Measurements from ENCODE around the gene C10orf67. TPM values are rescaled to one million over a fixed set of nuclear protein-coding genes. Genes with fewer than 3 reads are reported as not detected.

Gene C10orf67
- total and polyA plus RNA-seq, 2 donors (not counting 1 experiment from before 2014, with no cell fraction given): not detected

GRCh38 chr10:23196915-23197314 lies 147.7 kb downstream of the C10orf67 start:
- no peak for DNase-seq
- Histone ChIP-seq H3K27ac (ENCODE audit: low read length in 2 of 2) (no peak overlapping the region), H3K4me1 (ENCODE audit: control insufficient read depth in 2 of 2, insufficient read depth in 2 of 2, low read length in 2 of 2) (no peaks in the 10 kb centered on the region), H4K20me1 (ENCODE audit: control insufficient read depth, insufficient read depth, low read length, poor library complexity, severe bottlenecking) (no peaks in the 10 kb centered on the region), H2AFZ (ENCODE audit: insufficient read depth, low read depth, low read length, poor library complexity, severe bottlenecking) (no peak overlapping the region), H3K9ac (ENCODE audit: low read length) (no peak overlapping the region), H3K27me3 (replicated peaks in 1 of 4; ENCODE audit: control extremely low read depth in 1 of 4, control insufficient read depth in 3 of 4, insufficient read depth in 4 of 4, low read length in 3 of 4) (peaks cover 0 to 70% (median 27%) of the 10 kb centered on the region in 4 experiments), H3K4me2 (replicated peaks; ENCODE audit: low read depth, low read length, poor library complexity, severe bottlenecking) (no peak overlapping the region), H3K9me3 (ENCODE audit: control extremely low read depth in 1 of 3, control insufficient read depth in 2 of 3, insufficient read depth in 1 of 3, low read length in 2 of 3) (no peaks in the 10 kb centered on the region), H3K36me3 (replicated peaks in 1 of 2; ENCODE audit: control extremely low read depth in 1 of 2, control insufficient read depth in 1 of 2, extremely low read depth in 1 of 2, insufficient read depth in 2 of 2, low read length in 1 of 2) (no peaks in the 10 kb centered on the region), H3K4me3 (ENCODE audit: control extremely low read depth in 1 of 5, extremely low read depth in 1 of 5, insufficient read depth in 1 of 5, low read depth in 2 of 5, low read length in 4 of 5) (no peak overlapping the region), H3K79me2 (ENCODE audit: control insufficient read depth, insufficient read depth, low read length) (no peaks in the 10 kb centered on the region)
- intact Hi-C loops (cut with micrococcal nuclease): no loop called here
- H3K9me3 Mint-ChIP-seq (ENCODE audit: insufficient read depth): no peaks in the 10 kb centered on the region
- POLR2A ChIA-PET: no interaction called here
- CTCF ChIA-PET: no interaction called here
- TF ChIP-seq CTCF (IDR thresholded peaks at IDR 0.05) (no peak), EZH2 (IDR thresholded peaks at IDR 0.05; ENCODE audit: borderline replicate concordance, insufficient read depth, low read depth, low read length, poor library complexity, severe bottlenecking) (no peak)
- H3K27me3 Mint-ChIP-seq: peaks cover 64% of the 10 kb centered on the region
- WGBS (ENCODE audit: insufficient coverage): 60% methylated on average over 1 of the region's 3 CpGs
- H3K27ac Mint-ChIP-seq: no peak overlapping the region
- no peak overlapping the region for H3K4me3 Mint-ChIP-seq
- peaks cover 1% of the 10 kb centered on the region for H3K4me1 Mint-ChIP-seq
- ATAC-seq (ENCODE audit: low read depth): no peak

- Histone ChIP-seq H3K4me1 (ENCODE audit: control insufficient read depth in 2 of 2, insufficient read depth in 2 of 2, low read length in 2 of 2) (no peaks in the 10 kb centered on the region), H3K4me2 (replicated peaks; ENCODE audit: low read depth, low read length, poor library complexity, severe bottlenecking) (no peak overlapping the region), H4K20me1 (ENCODE audit: control insufficient read depth, insufficient read depth, low read length, poor library complexity, severe bottlenecking) (no peaks in the 10 kb centered on the region), H3K9me3 (ENCODE audit: control extremely low read depth in 1 of 3, control insufficient read depth in 2 of 3, insufficient read depth in 1 of 3, low read length in 2 of 3) (no peaks in the 10 kb centered on the region), H2AFZ (ENCODE audit: insufficient read depth, low read depth, low read length, poor library complexity, severe bottlenecking) (no peak overlapping the region), H3K9ac (ENCODE audit: low read length) (no peak overlapping the region), H3K4me3 (ENCODE audit: control extremely low read depth in 1 of 5, extremely low read depth in 1 of 5, insufficient read depth in 1 of 5, low read depth in 2 of 5, low read length in 4 of 5) (no peak overlapping the region), H3K27me3 (replicated peaks in 1 of 4; ENCODE audit: control extremely low read depth in 1 of 4, control insufficient read depth in 3 of 4, insufficient read depth in 4 of 4, low read length in 3 of 4) (peaks cover 0 to 74% (median 27%) of the 10 kb centered on the region in 4 experiments), H3K79me2 (ENCODE audit: control insufficient read depth, insufficient read depth, low read length) (no peaks in the 10 kb centered on the region), H3K27ac (ENCODE audit: low read length in 2 of 2) (no peak overlapping the region), H3K36me3 (replicated peaks in 1 of 2; ENCODE audit: control extremely low read depth in 1 of 2, control insufficient read depth in 1 of 2, extremely low read depth in 1 of 2, insufficient read depth in 2 of 2, low read length in 1 of 2) (no peaks in the 10 kb centered on the region)
- ATAC-seq (ENCODE audit: low read depth) (no peak), DNase-seq (no peak)
- TF ChIP-seq EZH2 (IDR thresholded peaks at IDR 0.05; ENCODE audit: borderline replicate concordance, insufficient read depth, low read depth, low read length, poor library complexity, severe bottlenecking): no peak
- TF ChIP-seq CTCF (IDR thresholded peaks at IDR 0.05): no peak
- WGBS (ENCODE audit: insufficient coverage): 18% methylated on average over 12 of the region's 13 CpGs
- intact Hi-C loops (cut with micrococcal nuclease): no loop called here
- no peak overlapping the region for H3K27ac Mint-ChIP-seq
- no peak overlapping the region for H3K4me3 Mint-ChIP-seq
- no peaks in the 10 kb centered on the region for H3K9me3 Mint-ChIP-seq (ENCODE audit: insufficient read depth)
- H3K4me1 Mint-ChIP-seq: peaks cover 1% of the 10 kb centered on the region
- CTCF ChIA-PET: no interaction called here
- peaks cover 59% of the 10 kb centered on the region for H3K27me3 Mint-ChIP-seq
- POLR2A ChIA-PET: no interaction called here
Observed at GRCh38 chr10:23195846-23196600, 148.6 kb downstream of the C10orf67 start.
